GM13977 (cell line): Measurements from ENCODE around the gene MCAM.

Experiments
- DNase-seq: peaks from one replicate; pipeline ENCODE4 v3.0.0; 2012; ENCODE audit warnings: low spot score
- in situ Hi-C: fragments of 300-500 bp; cut with MboI; formaldehyde crosslinking; loops from one replicate; pipeline ENCODE4 v1.12.0; 2022; ENCODE audit warnings: low sequenced_read_pairs, low pct_unique_long_range_greater_than_20kb, mixed read lengths, inconsistent platforms; ENCODE audit not compliant: unreplicated experiment
- TF ChIP-seq, protein P1 (sequence below): IDR thresholded peaks from 2 replicates; pipeline ENCODE4 v1.5.1; 2012; ENCODE audit warnings: mild to moderate bottlenecking, control low read depth; ENCODE audit not compliant: insufficient read depth; ENCODE audit errors: extremely low read depth, missing control alignments

Gene MCAM

GRCh38 chr11:119299416-119299815 lies 17.5 kb downstream of the MCAM start:
- in situ Hi-C loops, result no loop called here
- TF ChIP-seq, protein P1, sequence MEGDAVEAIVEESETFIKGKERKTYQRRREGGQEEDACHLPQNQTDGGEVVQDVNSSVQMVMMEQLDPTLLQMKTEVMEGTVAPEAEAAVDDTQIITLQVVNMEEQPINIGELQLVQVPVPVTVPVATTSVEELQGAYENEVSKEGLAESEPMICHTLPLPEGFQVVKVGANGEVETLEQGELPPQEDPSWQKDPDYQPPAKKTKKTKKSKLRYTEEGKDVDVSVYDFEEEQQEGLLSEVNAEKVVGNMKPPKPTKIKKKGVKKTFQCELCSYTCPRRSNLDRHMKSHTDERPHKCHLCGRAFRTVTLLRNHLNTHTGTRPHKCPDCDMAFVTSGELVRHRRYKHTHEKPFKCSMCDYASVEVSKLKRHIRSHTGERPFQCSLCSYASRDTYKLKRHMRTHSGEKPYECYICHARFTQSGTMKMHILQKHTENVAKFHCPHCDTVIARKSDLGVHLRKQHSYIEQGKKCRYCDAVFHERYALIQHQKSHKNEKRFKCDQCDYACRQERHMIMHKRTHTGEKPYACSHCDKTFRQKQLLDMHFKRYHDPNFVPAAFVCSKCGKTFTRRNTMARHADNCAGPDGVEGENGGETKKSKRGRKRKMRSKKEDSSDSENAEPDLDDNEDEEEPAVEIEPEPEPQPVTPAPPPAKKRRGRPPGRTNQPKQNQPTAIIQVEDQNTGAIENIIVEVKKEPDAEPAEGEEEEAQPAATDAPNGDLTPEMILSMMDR, result no peak
- DNase-seq, result no peak

- in situ Hi-C loops, result no loop called here
- DNase-seq, result no peak
- TF ChIP-seq, protein P1, result no peak
Observed at GRCh38 chr11:119298726-119299125, 18.2 kb downstream of the MCAM start.

GRCh38 chr11:119297938-119298337 lies 19.0 kb downstream of the MCAM start:
- TF ChIP-seq, protein P1, result no peak
- in situ Hi-C loops, result no loop called here
- no peak for DNase-seq

- in situ Hi-C loops, result no loop called here
- DNase-seq, result no peak
- TF ChIP-seq, protein P1, result no peak
Observed at GRCh38 chr11:119295178-119295577, 21.8 kb downstream of the MCAM start.

DNA sequence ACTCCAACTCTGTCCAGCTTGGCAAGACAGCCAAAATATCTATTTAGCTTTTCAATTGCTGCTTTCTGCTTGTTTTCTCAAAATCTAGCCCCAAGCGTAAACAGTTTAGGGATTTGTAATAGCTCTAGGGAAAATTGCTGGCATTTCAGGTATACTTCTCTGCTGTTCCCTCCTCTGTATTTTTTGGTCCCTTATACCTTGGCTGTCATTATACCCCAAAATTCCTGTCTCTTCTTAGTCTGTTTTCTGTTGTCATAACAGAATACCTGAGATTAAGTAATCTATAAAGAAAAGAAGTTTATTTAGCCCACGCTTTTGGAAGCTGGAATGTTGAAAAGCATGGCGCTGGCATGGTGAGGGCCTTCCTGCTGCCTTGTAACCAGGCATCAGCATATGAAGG lies 23.5 kb downstream of the MCAM start:
- no peak for DNase-seq
- in situ Hi-C loops, result no loop called here
- TF ChIP-seq, protein P1, result no peak

DNA sequence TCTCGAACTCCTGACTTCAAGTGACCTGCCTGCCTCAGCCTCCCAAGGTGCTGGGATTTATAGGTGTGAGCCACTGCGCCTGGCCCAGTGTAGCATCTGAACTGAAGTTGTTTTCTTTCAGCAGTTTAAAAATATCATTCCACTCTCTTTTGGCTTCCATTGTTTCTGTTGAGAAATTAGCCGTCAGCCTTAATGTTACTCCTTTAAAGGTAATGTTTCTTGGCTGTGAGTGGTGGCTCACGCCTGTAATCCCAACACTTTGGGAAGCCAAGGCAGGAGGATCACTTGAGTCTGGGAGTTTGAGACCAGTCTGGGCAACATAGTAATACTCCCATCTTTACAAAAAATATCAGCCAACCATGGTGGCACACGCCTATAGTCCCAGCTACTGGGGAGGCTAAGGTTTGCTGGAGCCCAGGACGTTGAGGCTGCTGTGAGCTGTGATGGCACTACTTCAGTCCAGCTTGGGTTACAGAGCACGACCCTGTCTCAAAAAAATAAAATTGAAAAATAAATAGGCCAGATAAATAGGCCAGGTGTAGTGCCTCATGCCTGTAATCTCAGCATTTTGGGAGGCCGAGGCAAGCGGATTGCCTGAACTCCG lies 25.9 kb downstream of the MCAM start:
- in situ Hi-C loops, result no loop called here
- no peak for DNase-seq
- TF ChIP-seq, protein P1, result no peak
